HEK293 (cell line): ENCODE data around the gene CITED1.
A peak's percentile ranks its signal among the peaks of the same experiment; 100 is the strongest.

Experiments used
- CTCF ChIA-PET: fragments of 350-600 bp; formaldehyde crosslinking; extraction: SDS; loops from one replicate; lab custom pipeline; 2021; ENCODE audit warnings: antibody characterized with exemption; lab: Yijun Ruan, JAX
- POLR2A ChIA-PET: fragments of 300-600 bp; formaldehyde crosslinking; extraction: SDS; loops from one replicate; lab custom pipeline; 2020; ENCODE audit warnings: antibody characterized with exemption, inconsistent platforms; lab: Yijun Ruan, JAX
- H3K27ac ChIP-seq: fragments of 200-500 bp; sonication (Bioruptor generic); 2 replicates; pipeline ENCODE4 v1.5.1; 2014; ENCODE audit warnings: low read depth, low read length, control low read depth, inconsistent platforms; ENCODE audit errors: extremely low read depth
- H3K36me3 ChIP-seq, 2 experiments: fragments of 200-500 bp in 1 of 2; sonication (Bioruptor generic) in 1 of 2; 1 replicate in 1 of 2; 2 replicates in 1 of 2; pipeline ENCODE4 v1.5.1; 2014 to 2017; ENCODE audit warnings: inconsistent platforms in 2 of 2, low read length in 2 of 2; ENCODE audit not compliant: control insufficient read depth in 2 of 2, insufficient read depth in 1 of 2
- H3K4me1 ChIP-seq: fragments of 200-500 bp; sonication (Bioruptor generic); 2 replicates; pipeline ENCODE4 v1.5.1; 2014; ENCODE audit warnings: mild to moderate bottlenecking, low read length, inconsistent platforms; ENCODE audit not compliant: control insufficient read depth, insufficient read depth
- H3K4me3 ChIP-seq: 2 replicates; pipeline ENCODE4 v1.5.1; 2011; ENCODE audit warnings: low read depth, mild to moderate bottlenecking, control low read depth, low read length, moderate library complexity
- H3K9me3 ChIP-seq: fragments of 200-500 bp; sonication (Bioruptor generic); 2 replicates; pipeline ENCODE4 v1.5.1; 2014; ENCODE audit warnings: low read depth, low read length, inconsistent platforms; ENCODE audit not compliant: control insufficient read depth, insufficient read depth
- MYNN ChIP-seq: fragments of 450-650 bp; formaldehyde crosslinking; IDR thresholded peaks from 2 replicates; pipeline ENCODE4 v1.5.1; 2016; ENCODE audit warnings: missing biosample characterization, missing genetic modification characterization, borderline replicate concordance
- RBAK ChIP-seq: fragments of 450-650 bp; formaldehyde crosslinking; IDR thresholded peaks from 2 replicates; pipeline ENCODE4 v1.5.1; 2016; ENCODE audit warnings: missing biosample characterization, missing genetic modification characterization
- REST ChIP-seq: fragments of 450-650 bp; formaldehyde crosslinking; IDR thresholded peaks from 2 replicates; pipeline ENCODE4 v1.5.1; 2016; ENCODE audit warnings: missing biosample characterization, missing genetic modification characterization
- SP3 ChIP-seq: fragments of 450-650 bp; formaldehyde crosslinking; IDR thresholded peaks from 2 replicates; pipeline ENCODE4 v1.5.1; 2016; ENCODE audit warnings: missing biosample characterization, missing genetic modification characterization
- SP7 ChIP-seq: fragments of 450-650 bp; formaldehyde crosslinking; IDR thresholded peaks from 2 replicates; pipeline ENCODE4 v1.5.1; 2016; ENCODE audit warnings: missing biosample characterization, missing genetic modification characterization
- ZIC2 ChIP-seq: fragments of 450-650 bp; formaldehyde crosslinking; IDR thresholded peaks from 2 replicates; pipeline ENCODE4 v1.5.1; 2016; ENCODE audit warnings: missing biosample characterization, missing genetic modification characterization
- ZNF112 ChIP-seq: fragments of 450-650 bp; formaldehyde crosslinking; IDR thresholded peaks from 2 replicates; pipeline ENCODE4 v1.5.0; 2017; ENCODE audit warnings: missing biosample characterization, missing genetic modification characterization
- ZNF121 ChIP-seq: fragments of 450-650 bp; formaldehyde crosslinking; IDR thresholded peaks from 2 replicates; pipeline ENCODE4 v1.5.1; 2016; ENCODE audit warnings: missing biosample characterization, missing genetic modification characterization
- ZNF132 ChIP-seq: fragments of 450-650 bp; formaldehyde crosslinking; IDR thresholded peaks from 2 replicates; pipeline ENCODE4 v1.5.1; 2017; ENCODE audit warnings: missing biosample characterization, missing genetic modification characterization, borderline replicate concordance
- ZNF146 ChIP-seq: fragments of 450-650 bp; formaldehyde crosslinking; IDR thresholded peaks from 2 replicates; pipeline ENCODE4 v1.5.1; 2016; ENCODE audit warnings: missing biosample characterization, missing genetic modification characterization
- ZNF19 ChIP-seq: fragments of 450-650 bp; formaldehyde crosslinking; IDR thresholded peaks from 2 replicates; pipeline ENCODE4; 2016; ENCODE audit warnings: missing biosample characterization, missing genetic modification characterization, low read depth
- ZNF266 ChIP-seq: fragments of 450-650 bp; formaldehyde crosslinking; IDR thresholded peaks from 2 replicates; pipeline ENCODE4 v1.5.1; 2016; ENCODE audit warnings: missing biosample characterization, missing genetic modification characterization, low read depth
- ZNF394 ChIP-seq: fragments of 450-650 bp; formaldehyde crosslinking; IDR thresholded peaks from 2 replicates; pipeline ENCODE4 v1.5.1; 2016; ENCODE audit warnings: missing biosample characterization, missing genetic modification characterization, mild to moderate bottlenecking, moderate library complexity, borderline replicate concordance
- ZNF433 ChIP-seq: fragments of 450-650 bp; formaldehyde crosslinking; IDR thresholded peaks from 2 replicates; pipeline ENCODE4 v1.5.1; 2016; ENCODE audit warnings: missing biosample characterization, missing genetic modification characterization, low read depth
- ZNF473 ChIP-seq: fragments of 450-650 bp; formaldehyde crosslinking; IDR thresholded peaks from 2 replicates; pipeline ENCODE4 v1.5.1; 2017; ENCODE audit warnings: missing biosample characterization, missing genetic modification characterization
- ZNF530 ChIP-seq: fragments of 450-650 bp; formaldehyde crosslinking; IDR thresholded peaks from 2 replicates; pipeline ENCODE4 v1.5.1; 2016; ENCODE audit warnings: low read depth, missing biosample characterization, missing genetic modification characterization
- ZNF596 ChIP-seq: fragments of 450-650 bp; IDR thresholded peaks from 2 replicates; pipeline ENCODE4 v1.5.0; 2018; ENCODE audit warnings: missing biosample characterization, mild to moderate bottlenecking, missing genetic modification characterization, moderate library complexity
- ZNF600 ChIP-seq: fragments of 450-650 bp; formaldehyde crosslinking; IDR thresholded peaks from 2 replicates; pipeline ENCODE4 v1.5.1; 2016; ENCODE audit warnings: missing biosample characterization, missing genetic modification characterization
- ZNF624 ChIP-seq: fragments of 450-650 bp; formaldehyde crosslinking; IDR thresholded peaks from 2 replicates; pipeline ENCODE4 v1.5.1; 2017; ENCODE audit warnings: missing biosample characterization, missing genetic modification characterization
- ZNF629 ChIP-seq: fragments of 450-650 bp; formaldehyde crosslinking; IDR thresholded peaks from 2 replicates; pipeline ENCODE4 v1.5.1; 2017; ENCODE audit warnings: missing biosample characterization, missing genetic modification characterization
- ZNF654 ChIP-seq: fragments of 450-650 bp; formaldehyde crosslinking; IDR thresholded peaks from 2 replicates; pipeline ENCODE4 v1.5.1; 2016; ENCODE audit warnings: low read depth, missing biosample characterization, missing genetic modification characterization
- ZNF776 ChIP-seq: fragments of 450-650 bp; formaldehyde crosslinking; IDR thresholded peaks from 2 replicates; pipeline ENCODE4 v1.5.0; 2017; ENCODE audit warnings: missing biosample characterization, missing genetic modification characterization, borderline replicate concordance
- TF ChIP-seq, protein P1 (sequence below): fragments of 450-650 bp; formaldehyde crosslinking; IDR thresholded peaks from 2 replicates; pipeline ENCODE4 v1.5.1; 2016; ENCODE audit warnings: missing biosample characterization, missing genetic modification characterization
- TF ChIP-seq, protein P2 (sequence below): fragments of 450-650 bp; formaldehyde crosslinking; IDR thresholded peaks from 2 replicates; pipeline ENCODE4 v1.5.1; 2016; ENCODE audit warnings: missing biosample characterization, missing genetic modification characterization

CITED1 gene

GRCh38 chrX:72308566-72309296 is 3.0 kb upstream of the CITED1 start (continued):
- TF ChIP-seq REST (tag by site-specific recombination) (no peak), ZNF596 (tag by site-specific recombination) (0 out of 2 replicates have a peak, but pooled peaks have one; percentile 27), RBAK (no peak), ZNF776 (tag by site-specific recombination) (no peak), ZNF132 (tag by site-specific recombination) (no peak), SP7 (0 out of 2 replicates have a peak, but pooled peaks have one; percentile 36), ZNF394 (peak; percentile 83; the same call in 1 of the 2 replicates), ZNF530 (tag by site-specific recombination) (no peak), ZNF266 (tag by site-specific recombination) (no peak), ZNF629 (tag by site-specific recombination) (no peak), ZNF600 (tag by site-specific recombination) (0 out of 2 replicates have a peak, but pooled peaks have one; percentile 39), ZNF112 (tag by site-specific recombination) (no peak), ZNF433 (tag by site-specific recombination) (no peak), MYNN (tag by site-specific recombination) (no peak)
- TF ChIP-seq, protein P1, sequence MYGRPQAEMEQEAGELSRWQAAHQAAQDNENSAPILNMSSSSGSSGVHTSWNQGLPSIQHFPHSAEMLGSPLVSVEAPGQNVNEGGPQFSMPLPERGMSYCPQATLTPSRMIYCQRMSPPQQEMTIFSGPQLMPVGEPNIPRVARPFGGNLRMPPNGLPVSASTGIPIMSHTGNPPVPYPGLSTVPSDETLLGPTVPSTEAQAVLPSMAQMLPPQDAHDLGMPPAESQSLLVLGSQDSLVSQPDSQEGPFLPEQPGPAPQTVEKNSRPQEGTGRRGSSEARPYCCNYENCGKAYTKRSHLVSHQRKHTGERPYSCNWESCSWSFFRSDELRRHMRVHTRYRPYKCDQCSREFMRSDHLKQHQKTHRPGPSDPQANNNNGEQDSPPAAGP (tag by site-specific recombination) = peak; percentile 31; the same call in 1 of the 2 replicates

GRCh38 chrX:72308209-72308565 is 2.5 kb upstream of the CITED1 start:
- ChIA-PET CTCF (interaction anchor here (1.1 kb wide), 2 partner anchors 11 to 31 kb away, joined by 3 read pairs; partner anchors contain the start of gene RPS4X), POLR2A (interaction anchor here (5.7 kb wide), 1 partner anchor 31 kb away, joined by 46 read pairs; the partner anchor contains the start of gene RPS4X)
- H3K4me1 ChIP-seq = peaks cover 3% of the 10 kb centered on the region
- H3K27ac ChIP-seq = no peak overlapping the region
- H3K4me3 ChIP-seq = no peak overlapping the region
- H3K36me3 ChIP-seq = no peaks in the 10 kb centered on the region
- H3K9me3 ChIP-seq = no peaks in the 10 kb centered on the region
- no peak for TF ChIP-seq ZNF654
- TF ChIP-seq ZNF121 (tag by site-specific recombination) = no peak
- no peak for TF ChIP-seq ZNF19
- no peak for TF ChIP-seq SP3
- TF ChIP-seq, protein P2, sequence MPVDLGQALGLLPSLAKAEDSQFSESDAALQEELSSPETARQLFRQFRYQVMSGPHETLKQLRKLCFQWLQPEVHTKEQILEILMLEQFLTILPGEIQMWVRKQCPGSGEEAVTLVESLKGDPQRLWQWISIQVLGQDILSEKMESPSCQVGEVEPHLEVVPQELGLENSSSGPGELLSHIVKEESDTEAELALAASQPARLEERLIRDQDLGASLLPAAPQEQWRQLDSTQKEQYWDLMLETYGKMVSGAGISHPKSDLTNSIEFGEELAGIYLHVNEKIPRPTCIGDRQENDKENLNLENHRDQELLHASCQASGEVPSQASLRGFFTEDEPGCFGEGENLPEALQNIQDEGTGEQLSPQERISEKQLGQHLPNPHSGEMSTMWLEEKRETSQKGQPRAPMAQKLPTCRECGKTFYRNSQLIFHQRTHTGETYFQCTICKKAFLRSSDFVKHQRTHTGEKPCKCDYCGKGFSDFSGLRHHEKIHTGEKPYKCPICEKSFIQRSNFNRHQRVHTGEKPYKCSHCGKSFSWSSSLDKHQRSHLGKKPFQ (tag by site-specific recombination) = no peak
- no peak for TF ChIP-seq ZNF473 (tag by site-specific recombination)
- TF ChIP-seq ZNF624 (tag by site-specific recombination) = no peak
- TF ChIP-seq ZNF146 = no peak
- no peak for TF ChIP-seq ZIC2
